Measurements from ENCODE around the gene ZNF778.

ZNF778 gene

GRCh38 chr16:89281189-89281577, 63.7 kb downstream of the ZNF778 start:
- H3K36me3 ChIP-seq (ENCODE audit: insufficient read depth, low read length), result peaks cover 28% of the 10 kb centered on the region
- no peak overlapping the region for H3K4me3 ChIP-seq (ENCODE audit: low read depth, low read length)
- peaks cover 3% of the 10 kb centered on the region for H3K79me2 ChIP-seq (ENCODE audit: control insufficient read depth, insufficient read depth, low read length, unreplicated experiment)
- no peaks in the 10 kb centered on the region for H3K27me3 ChIP-seq (ENCODE audit: insufficient read depth, low read length)
- H3K27ac ChIP-seq (ENCODE audit: low read depth, low read length), result no peak overlapping the region
- H3K4me1 ChIP-seq (ENCODE audit: control insufficient read depth, insufficient read depth, low read length, unreplicated experiment), result no peaks in the 10 kb centered on the region
- no peak overlapping the region for H2AFZ ChIP-seq (ENCODE audit: low read length, unreplicated experiment)

GRCh38 chr16:89281829-89282228, 64.3 kb downstream of the ZNF778 start:
- no peak overlapping the region for H3K27ac ChIP-seq (ENCODE audit: low read depth, low read length)
- H3K27me3 ChIP-seq (ENCODE audit: insufficient read depth, low read length), result no peaks in the 10 kb centered on the region
- no peaks in the 10 kb centered on the region for H3K4me1 ChIP-seq (ENCODE audit: control insufficient read depth, insufficient read depth, low read length, unreplicated experiment)
- H3K4me3 ChIP-seq (ENCODE audit: low read depth, low read length), result no peak overlapping the region
- peaks cover 28% of the 10 kb centered on the region for H3K36me3 ChIP-seq (ENCODE audit: insufficient read depth, low read length)
- H3K79me2 ChIP-seq (ENCODE audit: control insufficient read depth, insufficient read depth, low read length, unreplicated experiment), result peaks cover 3% of the 10 kb centered on the region
- no peak overlapping the region for H2AFZ ChIP-seq (ENCODE audit: low read length, unreplicated experiment)

DNA sequence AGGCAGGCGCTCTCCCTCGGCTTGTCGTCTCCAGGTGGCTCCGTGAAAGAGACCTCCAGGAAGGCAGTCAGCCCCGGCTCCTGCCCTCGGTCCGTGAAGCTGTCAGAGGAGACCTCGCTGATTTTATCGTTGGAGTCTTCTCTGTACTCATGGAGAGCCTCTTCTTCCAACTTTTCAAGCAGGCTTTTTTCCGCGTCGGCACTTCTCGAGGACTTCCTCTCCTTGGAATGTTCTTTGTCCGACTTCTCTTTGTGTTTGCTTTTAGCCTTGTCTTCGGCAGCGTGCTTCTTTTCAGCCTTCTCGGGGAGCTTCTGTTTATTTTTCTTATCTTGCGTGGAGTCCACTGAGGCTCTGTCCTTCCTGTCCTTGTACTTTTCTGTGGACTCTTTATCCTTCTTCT, 65.0 kb downstream of the ZNF778 start:
- H3K36me3 ChIP-seq (ENCODE audit: insufficient read depth, low read length), result peaks cover 25% of the 10 kb centered on the region
- no peaks in the 10 kb centered on the region for H3K27me3 ChIP-seq (ENCODE audit: insufficient read depth, low read length)
- no peak overlapping the region for H3K4me3 ChIP-seq (ENCODE audit: low read depth, low read length)
- no peak overlapping the region for H2AFZ ChIP-seq (ENCODE audit: low read length, unreplicated experiment)
- no peaks in the 10 kb centered on the region for H3K4me1 ChIP-seq (ENCODE audit: control insufficient read depth, insufficient read depth, low read length, unreplicated experiment)
- peaks cover 3% of the 10 kb centered on the region for H3K79me2 ChIP-seq (ENCODE audit: control insufficient read depth, insufficient read depth, low read length, unreplicated experiment)
- H3K27ac ChIP-seq (ENCODE audit: low read depth, low read length), result no peak overlapping the region

- no peak overlapping the region for H3K4me3 ChIP-seq (ENCODE audit: low read depth, low read length)
- H3K36me3 ChIP-seq (ENCODE audit: insufficient read depth, low read length), result peaks cover 29% of the 10 kb centered on the region
- H3K79me2 ChIP-seq (ENCODE audit: control insufficient read depth, insufficient read depth, low read length, unreplicated experiment), result peaks cover 3% of the 10 kb centered on the region
- no peak overlapping the region for H3K27ac ChIP-seq (ENCODE audit: low read depth, low read length)
- no peaks in the 10 kb centered on the region for H3K27me3 ChIP-seq (ENCODE audit: insufficient read depth, low read length)
- no peak overlapping the region for H2AFZ ChIP-seq (ENCODE audit: low read length, unreplicated experiment)
- no peaks in the 10 kb centered on the region for H3K4me1 ChIP-seq (ENCODE audit: control insufficient read depth, insufficient read depth, low read length, unreplicated experiment)
These were observed 65.9 kb downstream of the ZNF778 start for GRCh38 chr16:89283449-89283848.

DNA sequence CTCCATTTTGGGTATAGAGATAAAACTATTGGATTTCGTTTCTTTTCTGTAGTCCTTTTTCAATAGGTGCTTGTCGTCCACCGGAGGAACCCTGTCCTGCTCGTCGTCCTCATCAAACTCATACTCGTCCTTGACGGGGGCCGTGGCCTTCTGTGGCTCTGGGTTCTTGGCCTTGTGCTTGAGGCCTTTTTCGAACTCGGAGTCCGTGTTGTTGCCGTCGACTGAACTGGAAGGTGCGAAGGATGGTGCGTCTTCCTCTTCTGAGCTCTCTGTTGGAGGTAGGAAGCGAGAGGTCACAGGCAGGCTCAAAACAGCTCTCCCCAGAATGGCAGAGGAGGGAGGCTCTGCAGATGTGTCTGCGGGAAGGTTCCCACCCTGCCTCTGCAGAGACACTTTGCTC, 67.9 kb downstream of the ZNF778 start:
- no peaks in the 10 kb centered on the region for H3K4me1 ChIP-seq (ENCODE audit: control insufficient read depth, insufficient read depth, low read length, unreplicated experiment)
- peaks cover 33% of the 10 kb centered on the region for H3K36me3 ChIP-seq (ENCODE audit: insufficient read depth, low read length)
- H3K79me2 ChIP-seq (ENCODE audit: control insufficient read depth, insufficient read depth, low read length, unreplicated experiment), result peaks cover 9% of the 10 kb centered on the region
- H2AFZ ChIP-seq (ENCODE audit: low read length, unreplicated experiment), result no peak overlapping the region
- no peaks in the 10 kb centered on the region for H3K27me3 ChIP-seq (ENCODE audit: insufficient read depth, low read length)
- H3K27ac ChIP-seq (ENCODE audit: low read depth, low read length), result no peak overlapping the region
- no peak overlapping the region for H3K4me3 ChIP-seq (ENCODE audit: low read depth, low read length)

GRCh38 chr16:89286096-89286495, 68.6 kb downstream of the ZNF778 start:
- peaks cover 9% of the 10 kb centered on the region for H3K79me2 ChIP-seq (ENCODE audit: control insufficient read depth, insufficient read depth, low read length, unreplicated experiment)
- H3K36me3 ChIP-seq (ENCODE audit: insufficient read depth, low read length), result peaks cover 33% of the 10 kb centered on the region
- H3K27me3 ChIP-seq (ENCODE audit: insufficient read depth, low read length), result no peaks in the 10 kb centered on the region
- no peak overlapping the region for H2AFZ ChIP-seq (ENCODE audit: low read length, unreplicated experiment)
- no peak overlapping the region for H3K27ac ChIP-seq (ENCODE audit: low read depth, low read length)
- H3K4me1 ChIP-seq (ENCODE audit: control insufficient read depth, insufficient read depth, low read length, unreplicated experiment), result no peaks in the 10 kb centered on the region
- H3K4me3 ChIP-seq (ENCODE audit: low read depth, low read length), result no peak overlapping the region

Measured in ACC112 (cell line).